GM12891 (cell line): ENCODE measurements around the gene RHOV.

ENCODE experiments used
- POLR2A ChIP-seq: IDR thresholded peaks from 2 replicates; pipeline ENCODE4 v1.6.1; 2011; ENCODE audit warnings: low read depth, low read length, control low read depth
- POLR2AphosphoS5 ChIP-seq: IDR thresholded peaks from 2 replicates; pipeline ENCODE4 v1.6.1; 2011; ENCODE audit warnings: low read depth, low read length, control low read depth
- SPI1 ChIP-seq: IDR thresholded peaks from 2 replicates; pipeline ENCODE4 v1.6.1; 2011; ENCODE audit warnings: low read depth, low read length, control low read depth

DNA sequence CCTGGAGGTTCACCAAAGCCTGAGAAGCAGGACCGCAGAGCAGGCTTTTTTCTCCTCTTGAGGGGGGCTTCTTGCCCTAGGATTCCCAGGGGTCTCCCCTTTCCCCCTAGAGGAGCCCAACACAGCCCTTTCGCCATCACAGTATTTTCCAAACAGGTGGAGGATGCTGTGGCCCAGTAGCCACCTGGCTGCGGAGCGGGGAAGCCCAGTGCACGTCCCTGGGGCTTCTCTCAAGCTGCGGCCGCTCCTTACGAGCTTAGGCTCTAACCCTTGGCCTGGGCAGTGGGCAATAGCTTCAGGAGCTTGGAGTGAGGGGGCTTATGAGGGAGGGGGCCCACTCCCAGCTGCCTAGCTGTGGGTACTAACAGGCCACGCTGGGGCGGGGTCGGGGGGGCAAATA is 43.6 kb upstream of the RHOV start:
- no peak for TF ChIP-seq POLR2A
- no peak for TF ChIP-seq SPI1
- no peak for TF ChIP-seq POLR2AphosphoS5
